ENCODE measurements around the gene LIMA1. TPM values are rescaled to one million over a fixed set of nuclear protein-coding genes. Genes with fewer than 3 reads are reported as not detected.

LIMA1 gene
- total and polyA plus RNA-seq, 2 donors (not counting 1 experiment from before 2014, with no cell fraction given) = 1.3 to 2.1 TPM

GRCh38 chr12:50175716-50176026 is 107.6 kb downstream of the LIMA1 start:
- Histone ChIP-seq H3K79me2 (ENCODE audit: control insufficient read depth, insufficient read depth, low read length) (no peaks in the 10 kb centered on the region), H3K27me3 (replicated peaks in 1 of 4; ENCODE audit: control extremely low read depth in 1 of 4, control insufficient read depth in 3 of 4, insufficient read depth in 4 of 4, low read length in 3 of 4) (no peaks in the 10 kb centered on the region), H3K27ac (ENCODE audit: low read length in 2 of 2) (no peak overlapping the region), H3K36me3 (replicated peaks in 1 of 2; ENCODE audit: control extremely low read depth in 1 of 2, control insufficient read depth in 1 of 2, extremely low read depth in 1 of 2, insufficient read depth in 2 of 2, low read length in 1 of 2) (no peaks in the 10 kb centered on the region), H3K4me2 (replicated peaks; ENCODE audit: low read depth, low read length, poor library complexity, severe bottlenecking) (no peak overlapping the region), H3K9ac (ENCODE audit: low read length) (no peak overlapping the region), H3K9me3 (ENCODE audit: control extremely low read depth in 1 of 3, control insufficient read depth in 2 of 3, insufficient read depth in 1 of 3, low read length in 2 of 3) (no peaks in the 10 kb centered on the region), H3K4me3 (ENCODE audit: control extremely low read depth in 1 of 5, extremely low read depth in 1 of 5, insufficient read depth in 1 of 5, low read depth in 2 of 5, low read length in 4 of 5) (no peak overlapping the region), H2AFZ (ENCODE audit: insufficient read depth, low read depth, low read length, poor library complexity, severe bottlenecking) (no peak overlapping the region), H4K20me1 (ENCODE audit: control insufficient read depth, insufficient read depth, low read length, poor library complexity, severe bottlenecking) (no peaks in the 10 kb centered on the region), H3K4me1 (ENCODE audit: control insufficient read depth in 2 of 2, insufficient read depth in 2 of 2, low read length in 2 of 2) (no peaks in the 10 kb centered on the region)
- Mint-ChIP-seq H3K4me1 (no peaks in the 10 kb centered on the region), H3K9me3 (ENCODE audit: insufficient read depth) (no peaks in the 10 kb centered on the region), H3K27ac (no peak overlapping the region), H3K4me3 (no peak overlapping the region), H3K27me3 (no peaks in the 10 kb centered on the region)
- TF ChIP-seq EZH2 (IDR thresholded peaks at IDR 0.05; ENCODE audit: borderline replicate concordance, insufficient read depth, low read depth, low read length, poor library complexity, severe bottlenecking) = no peak
- peak; percentile 70 for TF ChIP-seq CTCF (IDR thresholded peaks at IDR 0.05)
- ChIA-PET POLR2A (interaction anchor here (0.6 to 0.8 kb wide), 2 partner anchors 84 to 91 kb away, joined by 4 read pairs; no protein-coding TSS in a partner anchor), CTCF (interaction anchor here (0.6 to 20.5 kb wide), 29 partner anchors 10 to 209 kb away, joined by 3 to 343 read pairs (median 4); partner anchors contain the start of genes AQP6, COX14 and SMARCD1)
- DNase-seq (no peak), ATAC-seq (ENCODE audit: low read depth) (no peak)
- no CpG with 5 or more reads among the region's 1 CpG for WGBS (ENCODE audit: insufficient coverage)
- intact Hi-C loops (cut with micrococcal nuclease) = loop anchor here (1.0 to 2.0 kb wide), 5 partner anchors 43 to 209 kb away; no protein-coding TSS in a partner anchor

GRCh38 chr12:50174971-50175715 is 108.2 kb downstream of the LIMA1 start:
- H3K27me3 Mint-ChIP-seq = no peaks in the 10 kb centered on the region
- no peak overlapping the region for H3K4me3 ChIP-seq (ENCODE audit: control extremely low read depth in 1 of 5, extremely low read depth in 1 of 5, insufficient read depth in 1 of 5, low read depth in 2 of 5, low read length in 4 of 5)
- H3K79me2 ChIP-seq (ENCODE audit: control insufficient read depth, insufficient read depth, low read length) = no peaks in the 10 kb centered on the region
- 94% methylated on average over 8 of the region's 16 CpGs for WGBS (ENCODE audit: insufficient coverage)
- ChIA-PET CTCF (interaction anchor here (0.7 to 20.5 kb wide), 28 partner anchors 9 to 209 kb away, joined by 3 to 343 read pairs (median 4); partner anchors contain the start of genes AQP6, COX14 and SMARCD1), POLR2A (interaction anchor here (0.6 to 0.7 kb wide), 2 partner anchors 84 to 135 kb away, joined by 4 to 5 read pairs; no protein-coding TSS in a partner anchor)
- no peak overlapping the region for H3K27ac Mint-ChIP-seq
- H3K4me1 Mint-ChIP-seq = no peaks in the 10 kb centered on the region
- no peaks in the 10 kb centered on the region for H3K27me3 ChIP-seq (replicated peaks in 1 of 4; ENCODE audit: control extremely low read depth in 1 of 4, control insufficient read depth in 3 of 4, insufficient read depth in 4 of 4, low read length in 3 of 4)
- no peaks in the 10 kb centered on the region for H3K4me1 ChIP-seq (ENCODE audit: control insufficient read depth in 2 of 2, insufficient read depth in 2 of 2, low read length in 2 of 2)
- ATAC-seq (ENCODE audit: low read depth) = no peak
- no peak overlapping the region for H3K9ac ChIP-seq (ENCODE audit: low read length)
- no peak overlapping the region for H2AFZ ChIP-seq (ENCODE audit: insufficient read depth, low read depth, low read length, poor library complexity, severe bottlenecking)
- DNase-seq = peak; percentile 73
- H4K20me1 ChIP-seq (ENCODE audit: control insufficient read depth, insufficient read depth, low read length, poor library complexity, severe bottlenecking) = no peaks in the 10 kb centered on the region
- H3K4me3 Mint-ChIP-seq = no peak overlapping the region
- TF ChIP-seq CTCF (IDR thresholded peaks at IDR 0.05) (peak; percentile 93), EZH2 (IDR thresholded peaks at IDR 0.05; ENCODE audit: borderline replicate concordance, insufficient read depth, low read depth, low read length, poor library complexity, severe bottlenecking) (no peak)
- H3K9me3 ChIP-seq (ENCODE audit: control extremely low read depth in 1 of 3, control insufficient read depth in 2 of 3, insufficient read depth in 1 of 3, low read length in 2 of 3) = no peaks in the 10 kb centered on the region
- H3K9me3 Mint-ChIP-seq (ENCODE audit: insufficient read depth) = no peaks in the 10 kb centered on the region
- H3K4me2 ChIP-seq (replicated peaks; ENCODE audit: low read depth, low read length, poor library complexity, severe bottlenecking) = no peak overlapping the region
- intact Hi-C loops (cut with micrococcal nuclease) = loop anchor here (1.0 to 2.0 kb wide), 5 partner anchors 43 to 208 kb away; no protein-coding TSS in a partner anchor
- no peaks in the 10 kb centered on the region for H3K36me3 ChIP-seq (replicated peaks in 1 of 2; ENCODE audit: control extremely low read depth in 1 of 2, control insufficient read depth in 1 of 2, extremely low read depth in 1 of 2, insufficient read depth in 2 of 2, low read length in 1 of 2)
- no peak overlapping the region for H3K27ac ChIP-seq (ENCODE audit: low read length in 2 of 2)
